GM23338 (cell line): ENCODE data around the gene ATOSA.

Source experiments
- CTCF ChIP-seq, 2 experiments: fragments of 200-600 bp in 1 of 2; sonication (generic) in 1 of 2; conservative IDR thresholded peaks; 2 replicates each; pipeline versions ENCODE4 v1.5.1 to v1.6.1; 2016 to 2017; ENCODE audit warnings: antibody characterized with exemption in 2 of 2, low read depth in 2 of 2, mild to moderate bottlenecking in 2 of 2, moderate library complexity in 1 of 2
- EZH2 ChIP-seq: fragments of 200-600 bp; sonication (generic); IDR thresholded peaks from one replicate; pipeline ENCODE4 v1.8.0; 2017; ENCODE audit warnings: antibody characterized with exemption, mild to moderate bottlenecking, low read depth; ENCODE audit not compliant: unreplicated experiment

- TF ChIP-seq EZH2 (no peak), CTCF (conservative IDR thresholded peaks at IDR 0.05; ENCODE audit: low read depth in 2 of 2) (no peak)
Observed at GRCh38 chr15:52680761-52681160, 1.6 kb upstream of the ATOSA start.
